Naive thymus-derived CD4-positive, alpha-beta T cell (primary cell): ENCODE data around the gene NOP9. TPM values are rescaled to one million over a fixed set of nuclear protein-coding genes. Genes with fewer than 3 reads are reported as not detected.
A peak's percentile ranks its signal among the peaks of the same experiment; 100 is the strongest.

ENCODE experiments used
- ATAC-seq: fragments of 150-1000 bp; cut with Tn5 transposase; 2 replicates; pipeline ENCODE4 v1.10.0; 2021; ENCODE audit warnings: mild to moderate bottlenecking, moderate library complexity
- CTCF ChIA-PET: fragments of 350-600 bp; sonication (Branson Sonifier 250); formaldehyde crosslinking; loops from one replicate; lab custom pipeline; 2021; ENCODE audit warnings: antibody characterized with exemption; lab: Charles Lee
- POLR2A ChIA-PET: fragments of 350-600 bp; sonication (Branson Sonifier 250); formaldehyde crosslinking; loops from one replicate; lab custom pipeline; 2021; ENCODE audit warnings: antibody characterized with exemption, inconsistent platforms; lab: Charles Lee
- DNase-seq, 9 donors: peaks; one replicate each; pipeline versions ENCODE4 v3.0.0 to v3.0.0-alpha.2; 2020 to 2022; ENCODE audit warnings: mixed read lengths in 1 of 9
- H3K27ac ChIP-seq: one replicate; pipeline ENCODE4 v1.7.0; 2013; ENCODE audit warnings: mild to moderate bottlenecking, low read depth, low read length, moderate library complexity
- H3K27me3 ChIP-seq, 2 donors: one replicate each; pipeline ENCODE4 v1.7.0; 2013; ENCODE audit warnings: low read length in 2 of 2, mild to moderate bottlenecking in 2 of 2, moderate library complexity in 2 of 2; ENCODE audit not compliant: control insufficient read depth in 2 of 2, insufficient read depth in 2 of 2
- H3K36me3 ChIP-seq, 3 experiments: 1 replicate in 2 of 3; 2 replicates in 1 of 3; pipeline ENCODE4 v1.7.0; 2013; ENCODE audit warnings: low read length in 3 of 3, mild to moderate bottlenecking in 3 of 3, moderate library complexity in 1 of 3; ENCODE audit not compliant: insufficient read depth in 3 of 3, control insufficient read depth in 2 of 3
- H3K4me1 ChIP-seq, 2 donors: one replicate each; pipeline ENCODE4 v1.7.0; 2013; ENCODE audit warnings: low read length in 2 of 2, mild to moderate bottlenecking in 2 of 2, moderate library complexity in 1 of 2; ENCODE audit not compliant: control insufficient read depth in 2 of 2, insufficient read depth in 2 of 2
- H3K4me3 ChIP-seq: 2 replicates; pipeline ENCODE4 v1.7.0; 2013; ENCODE audit warnings: mild to moderate bottlenecking, low read length
- H3K9me3 ChIP-seq, 3 experiments: 1 replicate in 2 of 3; 2 replicates in 1 of 3; pipeline ENCODE4 v1.7.0; 2013; ENCODE audit warnings: low read length in 3 of 3; ENCODE audit not compliant: control insufficient read depth in 2 of 3
- H3K27ac Mint-ChIP-seq, 9 donors: one replicate each; pipeline ENCODE4 v1.8.0; 2020 to 2022; ENCODE audit warnings: mixed read lengths in 9 of 9, mild to moderate bottlenecking in 8 of 9, moderate library complexity in 5 of 9, inconsistent platforms in 2 of 9
- H3K27me3 Mint-ChIP-seq, 5 donors: one replicate each; pipeline ENCODE4 v1.8.0; 2021 to 2022; ENCODE audit warnings: mixed read lengths in 5 of 5, mild to moderate bottlenecking in 1 of 5
- H3K36me3 Mint-ChIP-seq, 5 donors: one replicate each; pipeline ENCODE4 v1.8.0; 2020 to 2022; ENCODE audit warnings: mixed read lengths in 5 of 5, mild to moderate bottlenecking in 3 of 5, inconsistent platforms in 1 of 5
- H3K4me1 Mint-ChIP-seq, 7 donors: one replicate each; pipeline ENCODE4 v1.8.0; 2020 to 2022; ENCODE audit warnings: mixed read lengths in 7 of 7, mild to moderate bottlenecking in 3 of 7, inconsistent platforms in 1 of 7
- H3K4me3 Mint-ChIP-seq, 10 donors: one replicate each; pipeline ENCODE4 v1.8.0; 2020 to 2022; ENCODE audit warnings: mild to moderate bottlenecking in 10 of 10, mixed read lengths in 10 of 10, moderate library complexity in 6 of 10, inconsistent platforms in 2 of 10
- H3K9me3 Mint-ChIP-seq, 11 donors: one replicate each; pipeline ENCODE4 v1.8.0; 2020 to 2022; ENCODE audit warnings: mixed read lengths in 11 of 11, mild to moderate bottlenecking in 4 of 11, inconsistent platforms in 1 of 11, moderate library complexity in 1 of 11
- intact Hi-C, 2 donors: fragments of 100-400 bp; cut with micrococcal nuclease; formaldehyde crosslinking; loops; one replicate each; pipeline ENCODE4 v1.15.1; 2023
- polyA plus RNA-seq, 2 donors: library from polyadenylated mRNA; unstranded; fragments of 300-500 nt; fragmentation: Illumina TruSeq; gene quantifications; one replicate each; pipeline ENCODE4 v1.2.3, GENCODE V29; 2021
- total RNA-seq, 6 experiments: library from RNA in 5 of 6; stranded (reverse) in 5 of 6; gene quantifications; 1 replicate in 5 of 6; 2 replicates in 1 of 6; pipeline ENCODE4 v1.2.3 and lab custom pipeline; 2021 to 2026

Gene NOP9
- total and polyA plus RNA-seq, 7 experiments from 2014 or later: 1.7 to 39.5 (median 23.9) TPM

GRCh38 chr14:24297190-24297964, 2.3 kb upstream of the NOP9 start:
- peak overlapping the region; percentile 16 to 89 (median 52) for H3K4me3 Mint-ChIP-seq
- H3K4me1 ChIP-seq: peaks cover 19 to 43% of the 10 kb centered on the region in 2 donors
- H3K9me3 Mint-ChIP-seq: peaks cover 0 to 5% (median 0%) of the 10 kb centered on the region in 11 donors
- H3K27ac Mint-ChIP-seq: peak overlapping the region; percentile 73 to 95 (median 89)
- no peaks in the 10 kb centered on the region for H3K9me3 ChIP-seq
- no peaks in the 10 kb centered on the region for H3K27me3 Mint-ChIP-seq
- no peaks in the 10 kb centered on the region for H3K27me3 ChIP-seq
- H3K27ac ChIP-seq: peak overlapping the region; percentile 62
- CTCF ChIA-PET: interaction anchor here (0.7 to 9.4 kb wide), 20 partner anchors 11 to 665 kb away, joined by 3 to 140 read pairs (median 4); partner anchors contain the start of genes CIDEB, LTB4R, LTB4R2 and RABGGTA
- peaks cover 0 to 27% (median 13%) of the 10 kb centered on the region in 5 donors for H3K36me3 Mint-ChIP-seq
- POLR2A ChIA-PET: interaction anchor here (0.6 to 8.7 kb wide), 11 partner anchors 14 to 245 kb away, joined by 3 to 125 read pairs (median 4); partner anchors contain the start of genes CARMIL3, CBLN3, CIDEB and KHNYN
- DNase-seq (no peak), ATAC-seq (no peak)
- H3K4me3 ChIP-seq: no peak overlapping the region
- peaks cover 18 to 34% (median 22%) of the 10 kb centered on the region in 3 experiments for H3K36me3 ChIP-seq
- H3K4me1 Mint-ChIP-seq: peaks cover 28 to 67% (median 55%) of the 10 kb centered on the region in 7 donors
- intact Hi-C loops: loop anchor here (1.0 to 5.0 kb wide), 8 partner anchors 11 to 285 kb away; partner anchors contain the start of gene MDP1 (in 2 of the 2)

GRCh38 chr14:24298892-24299254, 777 bp upstream of the NOP9 start:
- H3K27me3 Mint-ChIP-seq: no peaks in the 10 kb centered on the region
- ChIA-PET POLR2A (interaction anchor here (0.6 to 8.7 kb wide), 14 partner anchors 8 to 132 kb away, joined by 3 to 125 read pairs (median 5); partner anchors contain the start of genes CIDEB, GMPR2, IPO4 and KHNYN), CTCF (interaction anchor here (0.9 to 9.4 kb wide), 9 partner anchors 9 to 132 kb away, joined by 3 to 140 read pairs (median 7); partner anchors contain the start of genes CIDEB, LTB4R, LTB4R2 and TINF2)
- peaks cover 0 to 38% (median 13%) of the 10 kb centered on the region in 5 donors for H3K36me3 Mint-ChIP-seq
- no peaks in the 10 kb centered on the region for H3K27me3 ChIP-seq
- H3K27ac ChIP-seq: peak overlapping the region; percentile 97
- intact Hi-C loops: loop anchor here (1.0 to 5.0 kb wide), 13 partner anchors 9 to 287 kb away; partner anchors contain the start of genes RABGGTA (in 2 of the 2), CHMP4A (in 1 of the 2), DCAF11 (in 1 of the 2) and GMPR2 (in 1 of the 2)
- peak overlapping the region; percentile 91 to 98 (median 96) for H3K27ac Mint-ChIP-seq
- H3K4me3 Mint-ChIP-seq: peak overlapping the region; percentile 89 to 97 (median 94)
- DNase-seq (peak in 1 of 9 donors; percentile 26), ATAC-seq (peak; percentile 6)
- peaks cover 24 to 43% (median 31%) of the 10 kb centered on the region in 3 experiments for H3K36me3 ChIP-seq
- H3K4me1 Mint-ChIP-seq: peaks cover 28 to 67% (median 55%) of the 10 kb centered on the region in 7 donors
- H3K9me3 Mint-ChIP-seq: peaks cover 0 to 5% (median 0%) of the 10 kb centered on the region in 11 donors
- H3K4me3 ChIP-seq: peak overlapping the region; percentile 83
- H3K4me1 ChIP-seq: peaks cover 19 to 43% of the 10 kb centered on the region in 2 donors
- H3K9me3 ChIP-seq: no peaks in the 10 kb centered on the region

GRCh38 chr14:24300326-24300980, 803 bp downstream of the NOP9 start:
- H3K9me3 ChIP-seq: no peaks in the 10 kb centered on the region
- peaks cover 19 to 43% of the 10 kb centered on the region in 2 donors for H3K4me1 ChIP-seq
- Mint-ChIP-seq H3K27ac (peak overlapping the region; percentile 89 to 98 (median 95)), H3K4me3 (peak overlapping the region; percentile 89 to 97 (median 94)), H3K4me1 (peaks cover 23 to 63% (median 55%) of the 10 kb centered on the region in 7 donors), H3K9me3 (peaks cover 0 to 5% (median 0%) of the 10 kb centered on the region in 11 donors), H3K36me3 (peaks cover 0 to 45% (median 21%) of the 10 kb centered on the region in 5 donors), H3K27me3 (no peaks in the 10 kb centered on the region)
- intact Hi-C loops: no loop called here
- POLR2A ChIA-PET: interaction anchor here (0.5 to 8.7 kb wide), 20 partner anchors 10 to 130 kb away, joined by 3 to 125 read pairs (median 4); partner anchors contain the start of genes CIDEB, GMPR2, KHNYN and LTB4R
- no peak for DNase-seq
- H3K4me3 ChIP-seq: peak overlapping the region; percentile 83
- H3K36me3 ChIP-seq: peaks cover 30 to 58% (median 40%) of the 10 kb centered on the region in 3 experiments
- H3K27me3 ChIP-seq: no peaks in the 10 kb centered on the region
- CTCF ChIA-PET: interaction anchor here (0.9 to 9.4 kb wide), 10 partner anchors 8 to 136 kb away, joined by 3 to 140 read pairs (median 6); partner anchors contain the start of genes CIDEB, LTB4R, LTB4R2 and MDP1
- peak overlapping the region; percentile 97 for H3K27ac ChIP-seq
- no peak for ATAC-seq

GRCh38 chr14:24304019-24304387, 4.4 kb downstream of the NOP9 start:
- peaks cover 6 to 53% (median 19%) of the 10 kb centered on the region in 5 donors for H3K36me3 Mint-ChIP-seq
- POLR2A ChIA-PET: interaction anchor here (0.6 to 8.7 kb wide), 2 partner anchors 62 to 93 kb away, joined by 3 to 125 read pairs; partner anchors contain the start of gene TINF2

GRCh38 chr14:24307156-24307574, 7.5 kb downstream of the NOP9 start:
- H3K9me3 Mint-ChIP-seq: peaks cover 0 to 2% (median 0%) of the 10 kb centered on the region in 11 donors
- H3K27ac ChIP-seq: no peak overlapping the region
- no peaks in the 10 kb centered on the region for H3K27me3 Mint-ChIP-seq
- DNase-seq (no peak), ATAC-seq (no peak)
- no peaks in the 10 kb centered on the region for H3K9me3 ChIP-seq
- peaks cover 23 to 44% (median 40%) of the 10 kb centered on the region in 7 donors for H3K4me1 Mint-ChIP-seq
- H3K36me3 ChIP-seq: peaks cover 21 to 57% (median 36%) of the 10 kb centered on the region in 3 experiments
- CTCF ChIA-PET: interaction anchor here (0.6 to 5.8 kb wide), 19 partner anchors 9 to 1709 kb away, joined by 3 to 47 read pairs (median 5); partner anchors contain the start of genes ABHD4, DHRS1, NOP9 and SDR39U1
- peak overlapping the region in 1 of 10 donors; percentile 25 for H3K4me3 Mint-ChIP-seq
- H3K4me1 ChIP-seq: peaks cover 28 to 33% of the 10 kb centered on the region in 2 donors
- H3K36me3 Mint-ChIP-seq: peaks cover 6 to 45% (median 19%) of the 10 kb centered on the region in 5 donors
- no peaks in the 10 kb centered on the region for H3K27me3 ChIP-seq
- no peak overlapping the region for H3K4me3 ChIP-seq
- POLR2A ChIA-PET: interaction anchor here (0.9 to 8.8 kb wide), 5 partner anchors 36 to 193 kb away, joined by 3 to 54 read pairs (median 3); partner anchors contain the start of genes CBLN3, DCAF11, KHNYN and NRL
- peak overlapping the region in 4 of 9 donors; percentile 2 to 56 (median 46) for H3K27ac Mint-ChIP-seq
- intact Hi-C loops: no loop called here

More at GRCh38 chr14:24304019-24304387, 4.4 kb downstream of the NOP9 start:
- Histone ChIP-seq H3K4me1 (peaks cover 26% of the 10 kb centered on the region in 2 donors), H3K36me3 (peaks cover 30 to 72% (median 41%) of the 10 kb centered on the region in 3 experiments), H3K27me3 (no peaks in the 10 kb centered on the region), H3K4me3 (no peak overlapping the region), H3K27ac (no peak overlapping the region), H3K9me3 (no peaks in the 10 kb centered on the region)
- intact Hi-C loops: no loop called here
- ATAC-seq: no peak
- H3K9me3 Mint-ChIP-seq: peaks cover 0 to 5% (median 0%) of the 10 kb centered on the region in 11 donors
- no peaks in the 10 kb centered on the region for H3K27me3 Mint-ChIP-seq
- DNase-seq: no peak
- CTCF ChIA-PET: interaction anchor here (1.0 to 1.1 kb wide), 2 partner anchors 10 to 351 kb away, joined by 3 to 5 read pairs; partner anchors contain the start of gene DHRS4
- H3K4me1 Mint-ChIP-seq: peaks cover 18 to 49% (median 44%) of the 10 kb centered on the region in 7 donors
- no peak overlapping the region for H3K4me3 Mint-ChIP-seq
- H3K27ac Mint-ChIP-seq: peak overlapping the region in 1 of 9 donors; percentile 8
